ENCODE measurements around the gene WNK3. TPM values are rescaled to one million over a fixed set of nuclear protein-coding genes. Genes with fewer than 3 reads are reported as not detected.

The WNK3 gene
- total RNA-seq, 4 donors from 2014 or later, result 0.29 to 1.5 (median 0.57) TPM

- H3K9me3 ChIP-seq, result no peaks in the 10 kb centered on the region
- intact Hi-C loops (cut with DNase I), result no loop called here
- TF ChIP-seq CTCF (IDR thresholded peaks at IDR 0.05) (no peak), POLR2A (IDR thresholded peaks at IDR 0.05) (no peak)
- WGBS, 2 donors, result 49 to 57% methylated on average over 4 of the region's 4 CpGs
- no peaks in the 10 kb centered on the region for H3K36me3 ChIP-seq
- no peak overlapping the region for H3K27ac ChIP-seq
- no peaks in the 10 kb centered on the region for H3K27me3 ChIP-seq
- H3K4me3 ChIP-seq, result no peak overlapping the region
- no peak for DNase-seq
- H3K4me1 ChIP-seq, result no peaks in the 10 kb centered on the region
Measured at GRCh38 chrX:54166915-54167314, 190.9 kb downstream of the WNK3 start.

GRCh38 chrX:54157561-54157960 lies 200.3 kb downstream of the WNK3 start:
- no peaks in the 10 kb centered on the region for H3K4me1 ChIP-seq
- no peak overlapping the region for H3K4me3 ChIP-seq
- TF ChIP-seq CTCF (IDR thresholded peaks at IDR 0.05), result no peak
- TF ChIP-seq POLR2A (IDR thresholded peaks at IDR 0.05), result no peak
- H3K36me3 ChIP-seq, result peaks cover 0 to 45% (median 0%) of the 10 kb centered on the region in 3 donors
- H3K27me3 ChIP-seq, result no peaks in the 10 kb centered on the region
- H3K9me3 ChIP-seq, result no peaks in the 10 kb centered on the region
- intact Hi-C loops (cut with DNase I), result no loop called here
- no peak for DNase-seq
- no peak overlapping the region for H3K27ac ChIP-seq

Small RNA genes within 50 kb of the gene (small RNA-seq; reads per million reads assigned to genes)
- gene AL589872.1 (0 reads per million in 4 donors), gene RNU6-434P (0 to 0.15 (median 0) reads per million in 4 donors)

Other genes with a start within 250 kb of the WNK3 start
- 1 to 10 TPM; 5.0 to 9.2 (median 6.9) TPM for gene FAM120C, start 174.8 kb downstream of the WNK3 start, total RNA-seq
- 10 to 100 TPM; 10.7 to 19.8 (median 14.7) TPM for gene TSR2, start 82.4 kb upstream of the WNK3 start, total RNA-seq
- 1 to 10 TPM; 4.4 to 7.5 (median 5.5) TPM for gene FGD1, start 138.2 kb upstream of the WNK3 start, total RNA-seq
- gene GNL3L, start 172.2 kb upstream of the WNK3 start, total RNA-seq, result 10 to 100 TPM; 21.2 to 34.8 (median 24.4) TPM

All from esophagus squamous epithelium (tissue), 5 donors.